HFF-Myc (cell line): ENCODE results near the gene CR1L.
"Not testable (repeated sequence)": the region's sequence is repeated elsewhere in the genome, so short reads cannot be mapped to it uniquely, and the experiment has no call there.

Source experiments
- DNase-seq: peaks from one replicate; pipeline ENCODE4 v3.0.0-alpha.2; 2011; ENCODE audit warnings: low read depth; ENCODE audit errors: extremely low read depth
- H3K4me3 ChIP-seq: replicated peaks from 2 replicates; pipeline ENCODE4 v1.5.1; 2011; ENCODE audit warnings: low read depth, mild to moderate bottlenecking, control low read depth, low read length
- CTCF ChIP-seq: IDR thresholded peaks from 2 replicates; pipeline ENCODE4 v1.5.1; 2012; ENCODE audit warnings: mild to moderate bottlenecking, low read depth, low read length, control low read depth; ENCODE audit errors: missing control alignments

CR1L gene

GRCh38 chr1:207719234-207719633 lies 74.3 kb downstream of the CR1L start:
- DNase-seq = no peak
- no peak for TF ChIP-seq CTCF

GRCh38 chr1:207728200-207728858 lies 83.4 kb downstream of the CR1L start:
- not testable (repeated sequence) for DNase-seq

More at GRCh38 chr1:207719234-207719633, 74.3 kb downstream of the CR1L start:
- H3K4me3 ChIP-seq = no peak overlapping the region

GRCh38 chr1:207737503-207738157 lies 92.7 kb downstream of the CR1L start:
- not testable (repeated sequence) for H3K4me3 ChIP-seq, DNase-seq

More at GRCh38 chr1:207728200-207728858, 83.4 kb downstream of the CR1L start:
- not testable (repeated sequence) for H3K4me3 ChIP-seq

GRCh38 chr1:207738158-207738659 lies 93.3 kb downstream of the CR1L start:
- DNase-seq, H3K4me3 ChIP-seq: not testable (repeated sequence)

GRCh38 chr1:207740207-207740606 lies 95.3 kb downstream of the CR1L start:
- H3K4me3 ChIP-seq = no peak overlapping the region
- no peak for DNase-seq
- TF ChIP-seq CTCF = no peak

GRCh38 chr1:207742850-207743555 lies 98.1 kb downstream of the CR1L start:
- no peak for DNase-seq
- no peak for TF ChIP-seq CTCF
- no peak overlapping the region for H3K4me3 ChIP-seq

GRCh38 chr1:207744000-207744534 lies 99.1 kb downstream of the CR1L start:
- no peak for DNase-seq
- no peak overlapping the region for H3K4me3 ChIP-seq
- TF ChIP-seq CTCF = no peak

GRCh38 chr1:207745285-207745684 lies 100.4 kb downstream of the CR1L start:
- no peak for DNase-seq
- TF ChIP-seq CTCF = no peak
- H3K4me3 ChIP-seq = no peak overlapping the region
